ENCODE data around the gene PRKCA. TPM values are rescaled to one million over a fixed set of nuclear protein-coding genes. Genes with fewer than 3 reads are reported as not detected.

PRKCA gene
- total and polyA plus RNA-seq, 2 of the 13 experiments (the other 11 are each of a cell fraction or from before 2014, with no cell fraction given): 18.5 to 21.5 TPM

DNA sequence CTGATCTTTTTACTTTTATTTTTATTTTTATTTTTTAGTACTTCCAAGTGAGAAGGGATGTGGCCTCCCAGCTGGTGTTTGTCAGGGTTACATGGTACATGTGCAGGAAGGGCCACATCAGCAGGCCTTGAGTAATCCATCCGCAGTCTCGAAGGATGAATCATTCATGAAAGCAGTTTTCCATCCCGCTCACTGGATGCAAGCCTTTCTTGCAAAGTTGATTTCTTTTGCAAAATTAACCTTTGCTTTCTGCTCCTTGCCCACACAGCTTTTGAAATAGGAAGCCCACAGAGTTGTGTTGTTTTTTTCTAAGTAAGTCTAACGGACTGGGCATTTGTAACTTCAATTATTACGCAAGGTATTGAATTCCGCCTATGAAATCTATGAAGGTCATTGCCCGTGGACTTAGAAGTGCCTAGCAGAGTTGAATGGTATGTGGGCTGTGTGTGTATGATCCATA, 157.4 kb downstream of the PRKCA start (continued):
- TF ChIP-seq ZNF430 (CRISPR knock-in tag; IDR thresholded peaks at IDR 0.05) (peak; percentile 28; the same call in 1 of the 2 replicates), ASH2L (IDR thresholded peaks at IDR 0.05; ENCODE audit: insufficient read length, low read depth, low read length) (peak; percentile 87), NCOA2 (CRISPR knock-in tag; IDR thresholded peaks at IDR 0.05) (peak; percentile 83), ZNF720 (CRISPR knock-in tag; IDR thresholded peaks at IDR 0.05) (no peak), FOSL1 (CRISPR knock-in tag; IDR thresholded peaks at IDR 0.05; ENCODE audit: borderline replicate concordance) (peak; percentile 94), HNF4G (IDR thresholded peaks at IDR 0.05; ENCODE audit: borderline replicate concordance, low read depth, low read length) (peak; percentile 91), HNF4G (CRISPR knock-in tag; IDR thresholded peaks at IDR 0.05; ENCODE audit: borderline replicate concordance, low read depth) (peak; percentile 85), NFE2L1 (CRISPR knock-in tag; IDR thresholded peaks at IDR 0.05; ENCODE audit: borderline replicate concordance) (no peak), TGIF2 (CRISPR knock-in tag; IDR thresholded peaks at IDR 0.05) (peak; percentile 82), ZMYM3 (CRISPR knock-in tag; IDR thresholded peaks at IDR 0.05) (peak; percentile 60; the same call in 1 of the 2 replicates), ZFY (CRISPR knock-in tag; IDR thresholded peaks at IDR 0.05) (peak; percentile 78), RCOR2 (CRISPR knock-in tag; IDR thresholded peaks at IDR 0.05) (peak; percentile 87; the same call in 1 of the 2 replicates), CREB1 (IDR thresholded peaks at IDR 0.05) (no peak), CREB1 (CRISPR knock-in tag; IDR thresholded peaks at IDR 0.05) (peak; percentile 77), KLF12 (CRISPR knock-in tag; IDR thresholded peaks at IDR 0.05; ENCODE audit: borderline replicate concordance) (peak; percentile 75; the same call in 1 of the 2 replicates), SAP130 (CRISPR knock-in tag; IDR thresholded peaks at IDR 0.05; ENCODE audit: low read depth) (peak; percentile 74), SALL1 (CRISPR knock-in tag; IDR thresholded peaks at IDR 0.05) (peak; percentile 88), ZNF44 (CRISPR knock-in tag; IDR thresholded peaks at IDR 0.05) (peak; percentile 62; the same call in 1 of the 2 replicates), KDM3A (CRISPR knock-in tag; IDR thresholded peaks at IDR 0.05; ENCODE audit: low read depth) (no peak), ZNF335 (CRISPR knock-in tag; IDR thresholded peaks at IDR 0.05) (peak; percentile 76; the same call in 1 of the 2 replicates), GFI1 (CRISPR knock-in tag; IDR thresholded peaks at IDR 0.05; ENCODE audit: borderline replicate concordance) (peak; percentile 53; the same call in 1 of the 2 replicates), HNF4A (CRISPR knock-in tag; IDR thresholded peaks at IDR 0.05) (peak; percentile 88)
- TF ChIP-seq, protein P1, sequence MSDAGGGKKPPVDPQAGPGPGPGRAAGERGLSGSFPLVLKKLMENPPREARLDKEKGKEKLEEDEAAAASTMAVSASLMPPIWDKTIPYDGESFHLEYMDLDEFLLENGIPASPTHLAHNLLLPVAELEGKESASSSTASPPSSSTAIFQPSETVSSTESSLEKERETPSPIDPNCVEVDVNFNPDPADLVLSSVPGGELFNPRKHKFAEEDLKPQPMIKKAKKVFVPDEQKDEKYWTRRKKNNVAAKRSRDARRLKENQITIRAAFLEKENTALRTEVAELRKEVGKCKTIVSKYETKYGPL (CRISPR knock-in tag; IDR thresholded peaks at IDR 0.05): peak; percentile 62
- TF ChIP-seq, protein P2, sequence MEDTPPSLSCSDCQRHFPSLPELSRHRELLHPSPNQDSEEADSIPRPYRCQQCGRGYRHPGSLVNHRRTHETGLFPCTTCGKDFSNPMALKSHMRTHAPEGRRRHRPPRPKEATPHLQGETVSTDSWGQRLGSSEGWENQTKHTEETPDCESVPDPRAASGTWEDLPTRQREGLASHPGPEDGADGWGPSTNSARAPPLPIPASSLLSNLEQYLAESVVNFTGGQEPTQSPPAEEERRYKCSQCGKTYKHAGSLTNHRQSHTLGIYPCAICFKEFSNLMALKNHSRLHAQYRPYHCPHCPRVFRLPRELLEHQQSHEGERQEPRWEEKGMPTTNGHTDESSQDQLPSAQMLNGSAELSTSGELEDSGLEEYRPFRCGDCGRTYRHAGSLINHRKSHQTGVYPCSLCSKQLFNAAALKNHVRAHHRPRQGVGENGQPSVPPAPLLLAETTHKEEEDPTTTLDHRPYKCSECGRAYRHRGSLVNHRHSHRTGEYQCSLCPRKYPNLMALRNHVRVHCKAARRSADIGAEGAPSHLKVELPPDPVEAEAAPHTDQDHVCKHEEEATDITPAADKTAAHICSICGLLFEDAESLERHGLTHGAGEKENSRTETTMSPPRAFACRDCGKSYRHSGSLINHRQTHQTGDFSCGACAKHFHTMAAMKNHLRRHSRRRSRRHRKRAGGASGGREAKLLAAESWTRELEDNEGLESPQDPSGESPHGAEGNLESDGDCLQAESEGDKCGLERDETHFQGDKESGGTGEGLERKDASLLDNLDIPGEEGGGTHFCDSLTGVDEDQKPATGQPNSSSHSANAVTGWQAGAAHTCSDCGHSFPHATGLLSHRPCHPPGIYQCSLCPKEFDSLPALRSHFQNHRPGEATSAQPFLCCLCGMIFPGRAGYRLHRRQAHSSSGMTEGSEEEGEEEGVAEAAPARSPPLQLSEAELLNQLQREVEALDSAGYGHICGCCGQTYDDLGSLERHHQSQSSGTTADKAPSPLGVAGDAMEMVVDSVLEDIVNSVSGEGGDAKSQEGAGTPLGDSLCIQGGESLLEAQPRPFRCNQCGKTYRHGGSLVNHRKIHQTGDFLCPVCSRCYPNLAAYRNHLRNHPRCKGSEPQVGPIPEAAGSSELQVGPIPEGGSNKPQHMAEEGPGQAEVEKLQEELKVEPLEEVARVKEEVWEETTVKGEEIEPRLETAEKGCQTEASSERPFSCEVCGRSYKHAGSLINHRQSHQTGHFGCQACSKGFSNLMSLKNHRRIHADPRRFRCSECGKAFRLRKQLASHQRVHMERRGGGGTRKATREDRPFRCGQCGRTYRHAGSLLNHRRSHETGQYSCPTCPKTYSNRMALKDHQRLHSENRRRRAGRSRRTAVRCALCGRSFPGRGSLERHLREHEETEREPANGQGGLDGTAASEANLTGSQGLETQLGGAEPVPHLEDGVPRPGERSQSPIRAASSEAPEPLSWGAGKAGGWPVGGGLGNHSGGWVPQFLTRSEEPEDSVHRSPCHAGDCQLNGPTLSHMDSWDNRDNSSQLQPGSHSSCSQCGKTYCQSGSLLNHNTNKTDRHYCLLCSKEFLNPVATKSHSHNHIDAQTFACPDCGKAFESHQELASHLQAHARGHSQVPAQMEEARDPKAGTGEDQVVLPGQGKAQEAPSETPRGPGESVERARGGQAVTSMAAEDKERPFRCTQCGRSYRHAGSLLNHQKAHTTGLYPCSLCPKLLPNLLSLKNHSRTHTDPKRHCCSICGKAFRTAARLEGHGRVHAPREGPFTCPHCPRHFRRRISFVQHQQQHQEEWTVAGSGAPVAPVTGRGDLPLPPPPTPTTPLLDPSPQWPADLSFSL (CRISPR knock-in tag; IDR thresholded peaks at IDR 0.05): peak; percentile 63; the same call in 1 of the 2 replicates
- TF ChIP-seq, protein P3, sequence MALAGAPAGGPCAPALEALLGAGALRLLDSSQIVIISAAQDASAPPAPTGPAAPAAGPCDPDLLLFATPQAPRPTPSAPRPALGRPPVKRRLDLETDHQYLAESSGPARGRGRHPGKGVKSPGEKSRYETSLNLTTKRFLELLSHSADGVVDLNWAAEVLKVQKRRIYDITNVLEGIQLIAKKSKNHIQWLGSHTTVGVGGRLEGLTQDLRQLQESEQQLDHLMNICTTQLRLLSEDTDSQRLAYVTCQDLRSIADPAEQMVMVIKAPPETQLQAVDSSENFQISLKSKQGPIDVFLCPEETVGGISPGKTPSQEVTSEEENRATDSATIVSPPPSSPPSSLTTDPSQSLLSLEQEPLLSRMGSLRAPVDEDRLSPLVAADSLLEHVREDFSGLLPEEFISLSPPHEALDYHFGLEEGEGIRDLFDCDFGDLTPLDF (CRISPR knock-in tag; IDR thresholded peaks at IDR 0.05): peak; percentile 57; the same call in 1 of the 2 replicates

Data from HepG2 (cell line).